GM10248 (cell line): ENCODE results near the gene EIF1AD.

Source experiments
- CTCF ChIA-PET: fragments of 300-600 bp; sonication (Branson Sonifier 250); formaldehyde crosslinking; extraction: SDS; loops from one replicate; lab custom pipeline; 2021; ENCODE audit warnings: antibody characterized with exemption; lab: Yijun Ruan, JAX
- POLR2A ChIA-PET: fragments of 350-650 bp; sonication (Branson Sonifier 250); formaldehyde crosslinking; extraction: SDS; loops from one replicate; lab custom pipeline; 2020; ENCODE audit warnings: antibody characterized with exemption; lab: Yijun Ruan, JAX
- DNase-seq: peaks from one replicate; pipeline ENCODE4 v3.0.0; 2012; ENCODE audit errors: extremely low spot score
- CTCF ChIP-seq: IDR thresholded peaks from 2 replicates; pipeline ENCODE4 v1.5.1; 2012; ENCODE audit warnings: mild to moderate bottlenecking, low read depth; ENCODE audit errors: extremely low read depth, missing control alignments, control extremely low read depth

EIF1AD gene

GRCh38 chr11:65997286-65997685, 4.7 kb downstream of the EIF1AD start:
- ChIA-PET CTCF (interaction anchor here (17.1 kb wide), 1 partner anchor 113 kb away, joined by 287 read pairs; the partner anchor contains the start of genes CCDC85B, CTSW and FIBP), POLR2A (no interaction called here)
- no peak for TF ChIP-seq CTCF
- no peak for DNase-seq

- ChIA-PET POLR2A (interaction anchor here (0.6 kb wide), 1 partner anchor 66 kb away, joined by 3 read pairs; no protein-coding TSS in a partner anchor), CTCF (interaction anchor here (1.0 to 17.1 kb wide), 7 partner anchors 31 to 287 kb away, joined by 3 to 287 read pairs (median 5); partner anchors contain the start of genes CCDC85B, CTSW, FIBP and MUS81)
Observed at GRCh38 chr11:65992056-65992455, 9.9 kb downstream of the EIF1AD start.

GRCh38 chr11:65988791-65989592, 13.0 kb downstream of the EIF1AD start:
- TF ChIP-seq CTCF = peak; percentile 99
- ChIA-PET CTCF (interaction anchor here (0.6 to 17.1 kb wide), 23 partner anchors 9 to 283 kb away, joined by 3 to 287 read pairs (median 5); partner anchors contain the start of genes BANF1, CCDC85B, CTSW and EIF1AD), POLR2A (no interaction called here)
- peak; percentile 91 for DNase-seq

More at GRCh38 chr11:65992056-65992455, 9.9 kb downstream of the EIF1AD start:
- no peak for DNase-seq
- no peak for TF ChIP-seq CTCF

- no peak for TF ChIP-seq CTCF
- ChIA-PET POLR2A (no interaction called here), CTCF (interaction anchor here (17.1 kb wide), 1 partner anchor 103 kb away, joined by 287 read pairs; the partner anchor contains the start of genes CCDC85B, CTSW and FIBP)
- DNase-seq = no peak
Observed at GRCh38 chr11:65987336-65987735, 14.6 kb downstream of the EIF1AD start.

- ChIA-PET POLR2A (no interaction called here), CTCF (interaction anchor here (1.0 to 17.1 kb wide), 4 partner anchors 39 to 203 kb away, joined by 3 to 287 read pairs (median 8); partner anchors contain the start of genes AP5B1, CCDC85B, CTSW and FIBP)
- no peak for DNase-seq
- no peak for TF ChIP-seq CTCF
Observed at GRCh38 chr11:65983589-65983987, 18.4 kb downstream of the EIF1AD start.

GRCh38 chr11:65982824-65983588, 19.0 kb downstream of the EIF1AD start:
- POLR2A ChIA-PET = no interaction called here
- DNase-seq = no peak
- CTCF ChIA-PET = interaction anchor here (1.0 to 17.1 kb wide), 4 partner anchors 39 to 164 kb away, joined by 3 to 287 read pairs (median 3); partner anchors contain the start of genes CCDC85B, CTSW and FIBP
- no peak for TF ChIP-seq CTCF
